Measurements from ENCODE around the gene MAML2. TPM values are rescaled to one million over a fixed set of nuclear protein-coding genes. Genes with fewer than 3 reads are reported as not detected.

Gene MAML2
- polyA plus RNA-seq, 1 of the 3 experiments (the other 2 are of a cell fraction), result 20.1 TPM

DNA sequence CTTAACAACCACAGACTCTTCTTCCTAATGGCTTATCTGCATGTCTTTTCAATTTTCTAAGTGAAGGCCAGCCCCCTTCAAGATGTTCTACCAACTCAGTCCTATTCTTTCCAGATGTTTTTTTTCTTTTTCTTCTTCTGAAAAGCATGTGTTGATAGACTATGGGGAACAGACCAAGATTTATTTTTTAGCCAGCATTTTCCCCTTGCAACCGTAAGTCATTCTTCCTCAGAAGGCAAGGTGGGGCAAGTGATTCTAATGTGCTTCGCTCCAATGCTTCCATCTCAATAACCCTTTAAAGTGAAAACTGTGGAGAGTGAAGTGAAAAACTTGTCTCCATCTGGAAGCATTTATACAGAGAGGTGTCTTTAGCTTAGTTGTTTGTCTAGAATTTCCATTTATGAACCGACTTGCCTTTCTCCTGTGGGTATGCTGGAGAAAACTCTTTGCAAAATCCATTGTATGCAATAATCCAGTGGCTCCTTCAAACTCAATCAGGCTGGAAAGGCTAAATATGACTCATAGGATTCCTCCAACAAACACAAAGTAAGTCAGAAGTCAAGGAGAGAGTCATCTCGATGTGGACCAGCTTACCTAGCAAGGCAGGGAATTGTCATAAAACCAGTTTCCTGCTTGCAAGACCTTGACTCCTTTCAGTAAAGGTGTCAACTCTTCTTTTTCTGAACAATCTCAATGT is 83.7 kb downstream of the MAML2 start (continued):
- TF ChIP-seq, protein P1, sequence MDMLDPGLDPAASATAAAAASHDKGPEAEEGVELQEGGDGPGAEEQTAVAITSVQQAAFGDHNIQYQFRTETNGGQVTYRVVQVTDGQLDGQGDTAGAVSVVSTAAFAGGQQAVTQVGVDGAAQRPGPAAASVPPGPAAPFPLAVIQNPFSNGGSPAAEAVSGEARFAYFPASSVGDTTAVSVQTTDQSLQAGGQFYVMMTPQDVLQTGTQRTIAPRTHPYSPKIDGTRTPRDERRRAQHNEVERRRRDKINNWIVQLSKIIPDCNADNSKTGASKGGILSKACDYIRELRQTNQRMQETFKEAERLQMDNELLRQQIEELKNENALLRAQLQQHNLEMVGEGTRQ (IDR thresholded peaks at IDR 0.05; ENCODE audit: borderline replicate concordance, low read depth, low read length), result no peak
- TF ChIP-seq, protein P2, sequence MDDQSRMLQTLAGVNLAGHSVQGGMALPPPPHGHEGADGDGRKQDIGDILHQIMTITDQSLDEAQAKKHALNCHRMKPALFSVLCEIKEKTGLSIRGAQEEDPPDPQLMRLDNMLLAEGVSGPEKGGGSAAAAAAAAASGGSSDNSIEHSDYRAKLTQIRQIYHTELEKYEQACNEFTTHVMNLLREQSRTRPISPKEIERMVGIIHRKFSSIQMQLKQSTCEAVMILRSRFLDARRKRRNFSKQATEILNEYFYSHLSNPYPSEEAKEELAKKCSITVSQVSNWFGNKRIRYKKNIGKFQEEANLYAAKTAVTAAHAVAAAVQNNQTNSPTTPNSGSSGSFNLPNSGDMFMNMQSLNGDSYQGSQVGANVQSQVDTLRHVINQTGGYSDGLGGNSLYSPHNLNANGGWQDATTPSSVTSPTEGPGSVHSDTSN (IDR thresholded peaks at IDR 0.05), result peak; percentile 88
- TF ChIP-seq, protein P3, sequence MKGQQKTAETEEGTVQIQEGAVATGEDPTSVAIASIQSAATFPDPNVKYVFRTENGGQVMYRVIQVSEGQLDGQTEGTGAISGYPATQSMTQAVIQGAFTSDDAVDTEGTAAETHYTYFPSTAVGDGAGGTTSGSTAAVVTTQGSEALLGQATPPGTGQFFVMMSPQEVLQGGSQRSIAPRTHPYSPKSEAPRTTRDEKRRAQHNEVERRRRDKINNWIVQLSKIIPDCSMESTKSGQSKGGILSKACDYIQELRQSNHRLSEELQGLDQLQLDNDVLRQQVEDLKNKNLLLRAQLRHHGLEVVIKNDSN (IDR thresholded peaks at IDR 0.05; ENCODE audit: borderline replicate concordance, low read depth), result no peak
- TF ChIP-seq SIN3A (IDR thresholded peaks at IDR 0.05; ENCODE audit: borderline replicate concordance, low read depth, low read length), result peak; percentile 29; the same call in 1 of the 2 replicates
- TF ChIP-seq EZH2phosphoT487 (IDR thresholded peaks at IDR 0.05; ENCODE audit: borderline replicate concordance, low read depth), result no peak
- no peak for TF ChIP-seq YY1 (IDR thresholded peaks at IDR 0.05; ENCODE audit: low read depth)
- TF ChIP-seq MEF2A (IDR thresholded peaks at IDR 0.05; ENCODE audit: borderline replicate concordance, low read depth), result peak; percentile 12; the same call in 1 of the 2 replicates
- TF ChIP-seq RAD21 (IDR thresholded peaks at IDR 0.05; ENCODE audit: low read length), result no peak
- TF ChIP-seq ELF1 (IDR thresholded peaks at IDR 0.05), result no peak
- TF ChIP-seq JUND (IDR thresholded peaks at IDR 0.05), result peak; percentile 79

GRCh38 chr11:96257972-96258934 is 84.7 kb downstream of the MAML2 start:
- WGBS (ENCODE audit: low lambda C conversion rate), result 70% methylated on average over 4 of the region's 4 CpGs
- H3K79me2 ChIP-seq (ENCODE audit: insufficient read depth), result peaks cover 96% of the 10 kb centered on the region
- no peak for TF ChIP-seq TAF1 (IDR thresholded peaks at IDR 0.05; ENCODE audit: borderline replicate concordance, low read depth, low read length)
- no peak for TF ChIP-seq YY1 (IDR thresholded peaks at IDR 0.05; ENCODE audit: low read depth)
- no peak for TF ChIP-seq MXI1 (IDR thresholded peaks at IDR 0.05; ENCODE audit: low read depth, low read length)
- TF ChIP-seq RXRA (IDR thresholded peaks at IDR 0.05; ENCODE audit: borderline replicate concordance, low read depth), result no peak
- no peak for TF ChIP-seq CHD2 (IDR thresholded peaks at IDR 0.05; ENCODE audit: low read length, partially characterized antibody)
- no peak for TF ChIP-seq SMC3 (IDR thresholded peaks at IDR 0.05; ENCODE audit: low read depth, low read length)
- TF ChIP-seq RFX5 (IDR thresholded peaks at IDR 0.05; ENCODE audit: low read length), result no peak
- no peak for TF ChIP-seq JUND (IDR thresholded peaks at IDR 0.05)
- TF ChIP-seq IRF3 (IDR thresholded peaks at IDR 0.05; ENCODE audit: low read depth, low read length), result no peak
- TF ChIP-seq POLR2AphosphoS5 (IDR thresholded peaks at IDR 0.05; ENCODE audit: low read depth, low read length), result no peak
- TF ChIP-seq, protein P2 (IDR thresholded peaks at IDR 0.05), result no peak
- TF ChIP-seq RCOR1 (IDR thresholded peaks at IDR 0.05; ENCODE audit: low read length), result no peak
- TF ChIP-seq NFIC (IDR thresholded peaks at IDR 0.05; ENCODE audit: borderline replicate concordance), result no peak
- TF ChIP-seq FOSL2 (IDR thresholded peaks at IDR 0.05; ENCODE audit: borderline replicate concordance, low read depth), result no peak
- no peak for TF ChIP-seq MEF2A (IDR thresholded peaks at IDR 0.05; ENCODE audit: borderline replicate concordance, low read depth)
- TF ChIP-seq, protein P1 (IDR thresholded peaks at IDR 0.05; ENCODE audit: borderline replicate concordance, low read depth, low read length), result no peak
- TF ChIP-seq RAD21 (IDR thresholded peaks at IDR 0.05; ENCODE audit: low read length), result no peak

More at GRCh38 chr11:96257972-96258934, 84.7 kb downstream of the MAML2 start:
- Histone ChIP-seq H2AFZ (ENCODE audit: low read depth) (no peak overlapping the region), H3K9me3 (no peaks in the 10 kb centered on the region), H4K20me1 (ENCODE audit: insufficient read depth) (no peaks in the 10 kb centered on the region), H3K4me1 (ENCODE audit: control insufficient read depth in 1 of 2, insufficient read depth in 2 of 2, low read depth in 1 of 2, low read length in 1 of 2) (peaks cover 4 to 74% of the 10 kb centered on the region in 2 experiments), H3K27ac (ENCODE audit: low read depth in 2 of 2, low read length in 1 of 2) (peak overlapping the region; percentile 78 to 85), H3K4me3 (ENCODE audit: low read depth in 2 of 2, low read length in 1 of 2) (no peak overlapping the region), H3K9ac (peak overlapping the region; percentile 37; the same call in 1 of the 2 replicates), H3K36me3 (replicated peaks in 1 of 2; ENCODE audit: control insufficient read depth in 1 of 2, insufficient read depth in 2 of 2, low read length in 1 of 2) (peaks cover 0 to 4% of the 10 kb centered on the region in 2 experiments), H3K4me2 (peak overlapping the region; percentile 46), H3K27me3 (ENCODE audit: insufficient read depth) (no peaks in the 10 kb centered on the region), H3K9me2 (no peaks in the 10 kb centered on the region), H3F3A (replicated peaks; ENCODE audit: insufficient read depth) (peaks cover 23% of the 10 kb centered on the region)
- ChIA-PET POLR2A (no interaction called here), CTCF (no interaction called here)
- DNase-seq, result no peak

Measured in SK-N-SH (cell line).